HG03025 (cell line): ENCODE results near the gene PMVK.
A peak's percentile ranks its signal among the peaks of the same experiment; 100 is the strongest.

Experiments
- ATAC-seq: cut with Tn5 transposase; IDR thresholded peaks from one replicate; pipeline ENCODE4 v1.9.1; 2021; ENCODE audit warnings: mild to moderate bottlenecking, moderate library complexity; ENCODE audit not compliant: unreplicated experiment, low FRiP score

The PMVK gene

GRCh38 chr1:154951901-154952657 is 15.6 kb upstream of the PMVK start:
- ATAC-seq, result no peak

DNA sequence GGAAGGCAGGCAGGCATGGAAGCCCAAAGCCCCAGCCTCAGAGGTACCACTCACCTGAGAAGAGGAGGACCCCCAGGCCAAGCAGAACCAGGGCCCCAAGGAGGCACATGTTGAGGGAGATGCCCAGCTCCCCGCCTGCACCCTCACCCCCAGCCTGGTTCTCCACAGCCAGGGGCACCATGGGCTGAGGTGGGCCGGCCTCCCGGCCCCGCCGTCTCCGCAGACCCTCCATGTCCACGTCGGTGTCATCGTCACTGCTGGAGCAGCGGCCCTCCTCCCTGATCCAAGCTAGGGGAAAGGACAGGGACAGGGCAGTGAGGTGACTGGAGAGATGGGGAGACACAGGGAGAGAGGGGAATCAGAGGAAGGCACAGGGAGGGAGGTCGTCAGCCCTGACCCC is 11.6 kb upstream of the PMVK start:
- ATAC-seq, result no peak

DNA sequence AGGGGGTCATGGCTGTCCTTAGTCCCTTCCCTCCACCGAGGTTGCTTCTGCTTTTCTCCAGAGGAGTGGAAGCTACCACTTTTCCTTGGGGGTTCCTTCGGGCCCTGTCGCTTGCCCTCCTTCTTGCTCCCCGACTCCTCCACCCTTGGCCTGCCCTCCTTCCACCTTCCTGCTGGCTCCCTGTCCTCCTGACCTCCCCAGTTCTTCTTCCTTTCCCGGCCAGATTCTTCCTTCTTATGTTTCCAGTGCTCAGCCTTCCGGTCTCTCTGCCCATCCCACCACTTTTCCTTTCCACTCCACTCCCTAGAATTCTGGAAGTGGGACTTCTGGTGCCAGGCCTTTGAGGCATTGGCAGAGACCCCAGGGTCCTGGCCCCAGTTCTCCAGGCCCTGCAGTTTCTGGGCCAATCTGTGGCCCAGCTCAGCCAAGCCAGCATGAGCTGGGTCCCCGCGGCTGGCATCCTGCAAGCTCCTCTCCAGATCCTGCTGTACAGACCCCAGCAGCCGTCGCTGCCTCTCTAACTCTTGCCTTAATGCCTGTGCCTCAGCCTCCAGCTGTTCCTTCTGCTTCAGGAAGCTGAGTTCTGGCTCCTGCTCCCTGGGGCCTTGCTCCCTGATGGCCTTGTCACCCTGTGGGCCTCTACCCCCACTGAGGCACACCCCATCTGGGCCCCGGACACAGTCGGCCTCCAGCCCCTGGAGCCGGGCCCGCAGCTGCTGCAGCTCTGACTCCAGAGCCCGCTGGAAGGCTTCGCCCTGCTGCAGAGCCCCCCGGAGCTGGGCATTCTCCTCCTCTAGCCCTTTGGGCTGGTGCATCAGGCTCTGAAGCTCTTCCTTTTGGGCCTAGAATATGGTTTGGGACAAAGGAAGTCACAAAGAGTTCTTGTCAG is 9.7 kb upstream of the PMVK start:
- no peak for ATAC-seq

DNA sequence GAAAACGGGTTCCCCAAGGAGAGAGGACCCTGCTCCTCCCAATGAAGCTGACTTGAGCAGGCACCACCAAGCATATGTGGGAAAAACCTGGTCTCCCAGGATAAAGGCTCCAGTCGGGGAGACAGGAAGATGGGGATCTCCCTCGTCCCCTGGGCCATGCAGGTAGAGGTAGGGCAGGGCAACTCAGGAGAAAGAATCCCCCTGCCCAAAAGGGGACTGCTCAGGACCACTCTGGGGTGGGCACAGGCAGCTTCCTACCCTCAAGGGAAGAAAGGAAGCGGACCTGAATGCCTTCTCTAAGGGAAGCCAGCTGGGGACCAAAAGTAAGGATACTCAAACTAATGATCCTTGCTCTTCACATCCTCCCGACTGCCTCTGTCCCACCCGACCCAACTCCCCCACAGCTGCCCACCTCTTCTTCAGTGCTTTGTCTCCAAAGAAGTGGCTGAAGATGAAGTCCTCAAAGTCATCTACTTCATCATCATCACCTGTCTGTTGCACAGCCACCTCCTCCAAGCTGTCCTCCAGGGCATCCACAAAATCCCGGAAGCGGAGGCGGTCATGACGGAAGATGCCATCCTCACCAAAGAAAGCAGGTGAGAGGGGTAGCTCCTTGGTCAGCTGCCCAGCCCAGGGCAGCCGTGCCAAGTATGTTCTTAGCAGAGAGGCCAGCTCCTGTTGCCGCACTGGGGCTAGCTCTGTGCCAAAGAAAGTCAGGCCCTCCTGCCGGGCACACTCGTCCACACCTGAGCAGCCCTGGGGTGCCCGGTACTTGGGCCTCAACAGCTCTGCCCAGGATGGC is 8.8 kb upstream of the PMVK start:
- ATAC-seq, result no peak

DNA sequence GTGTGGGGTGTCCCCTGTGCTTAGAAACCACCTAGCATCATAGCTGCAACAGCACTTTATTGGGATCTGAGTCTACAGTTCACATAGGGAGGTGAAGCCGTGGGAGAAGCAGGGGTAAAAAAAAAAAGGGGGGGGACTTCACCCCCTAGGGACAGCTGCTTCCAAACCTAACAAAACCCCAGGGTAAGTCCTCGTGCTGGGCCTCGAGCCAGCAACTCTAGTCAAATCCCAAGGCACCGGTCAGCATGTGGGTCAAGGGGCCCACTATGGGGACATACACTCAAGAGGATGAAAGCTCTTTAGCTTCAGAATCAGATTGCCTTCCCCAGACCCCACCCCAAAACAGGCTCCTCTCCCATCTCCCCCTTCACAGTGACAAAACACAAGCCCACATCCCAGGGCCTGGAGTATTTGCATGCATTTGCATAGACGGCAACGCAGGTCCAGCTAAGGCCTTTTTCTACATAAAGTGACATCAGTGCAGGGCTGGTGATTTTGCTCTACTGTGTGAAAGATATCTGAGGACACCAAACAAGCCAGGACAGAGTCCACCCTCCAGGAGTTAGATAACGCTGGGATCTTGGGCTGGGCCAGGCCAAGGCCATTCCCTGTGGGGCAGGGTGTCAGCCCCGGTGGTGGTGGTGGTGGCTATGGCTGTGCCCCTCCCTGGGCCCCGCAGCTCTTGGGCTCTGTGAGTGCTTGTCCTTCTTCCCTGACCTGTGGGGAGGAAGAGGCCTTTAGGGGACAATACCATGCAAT is 8.1 kb upstream of the PMVK start:
- ATAC-seq, result no peak

DNA sequence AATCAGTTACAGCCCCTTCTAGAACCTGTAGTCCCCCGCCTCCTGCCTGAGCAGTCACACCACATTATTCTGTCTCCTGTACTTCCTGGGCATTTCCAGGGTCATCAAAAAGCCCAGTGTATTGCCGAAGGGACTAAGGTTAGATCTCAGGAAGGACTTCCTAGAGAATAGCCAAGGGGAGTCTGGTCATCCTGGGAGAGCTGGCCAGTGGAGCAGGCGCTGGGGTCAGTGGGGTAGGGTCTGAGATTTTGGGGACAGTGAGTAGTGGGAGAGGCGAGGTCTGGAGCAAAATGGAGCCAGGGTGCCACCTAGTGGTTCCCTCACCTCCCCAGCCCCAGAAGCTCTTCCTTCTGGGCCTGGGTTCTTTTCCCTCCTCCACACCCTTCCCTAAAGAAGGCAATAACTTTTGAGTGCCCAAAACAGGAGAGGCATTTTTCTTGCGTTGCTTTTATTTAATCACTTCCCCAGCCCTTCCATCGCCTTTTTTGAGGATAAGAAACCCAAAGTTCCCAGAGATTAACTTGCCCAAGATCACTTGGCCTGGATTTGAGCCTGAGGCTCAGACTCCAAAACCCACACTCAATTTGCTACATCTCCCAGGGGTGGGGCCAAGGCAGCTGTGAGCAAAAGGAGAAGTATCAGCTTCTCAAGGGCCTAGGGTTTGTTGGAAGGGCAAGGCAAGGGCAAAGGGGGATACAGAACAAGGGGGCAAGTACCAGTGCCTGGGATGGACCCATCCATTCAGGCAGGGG is 7.3 kb upstream of the PMVK start:
- ATAC-seq, result no peak

DNA sequence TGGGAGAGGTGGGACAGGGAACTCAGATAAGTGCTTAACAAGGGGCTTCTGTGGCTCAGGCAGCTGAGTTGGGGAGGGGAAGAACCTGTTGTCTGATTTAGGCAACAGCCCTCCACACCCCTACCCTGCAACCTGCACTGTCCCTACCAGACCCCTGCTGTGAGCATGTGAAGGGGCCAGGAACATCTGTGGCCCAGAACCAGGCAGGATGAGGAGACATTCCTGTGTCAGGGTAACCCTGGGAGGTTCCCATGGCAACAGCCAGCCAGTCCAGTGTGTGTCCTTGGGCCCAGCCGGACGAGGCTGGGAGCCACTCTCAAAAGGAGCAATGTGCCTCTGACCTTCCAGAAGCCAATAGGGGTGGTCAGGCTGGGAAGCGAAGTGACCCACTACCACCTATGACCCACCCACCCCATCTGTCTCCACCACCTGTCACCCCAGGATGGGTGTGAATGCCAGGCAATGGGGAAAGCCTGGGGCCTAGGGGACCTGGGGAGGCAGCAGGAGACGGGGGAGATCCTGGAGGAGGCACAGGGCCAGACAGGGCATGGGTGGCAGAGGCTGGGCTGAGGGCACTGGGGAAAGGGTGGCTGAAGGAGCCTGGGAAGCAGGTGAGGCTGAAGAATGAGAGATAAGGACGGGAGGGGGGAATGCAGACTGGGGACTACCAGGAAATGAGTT is 5.0 kb upstream of the PMVK start:
- no peak for ATAC-seq

- ATAC-seq, result no peak
These were observed 4.2 kb upstream of the PMVK start for GRCh38 chr1:154940651-154941194.

GRCh38 chr1:154940213-154940560 is 3.7 kb upstream of the PMVK start:
- ATAC-seq, result no peak

GRCh38 chr1:154938604-154939399 is 2.3 kb upstream of the PMVK start:
- ATAC-seq, result no peak

DNA sequence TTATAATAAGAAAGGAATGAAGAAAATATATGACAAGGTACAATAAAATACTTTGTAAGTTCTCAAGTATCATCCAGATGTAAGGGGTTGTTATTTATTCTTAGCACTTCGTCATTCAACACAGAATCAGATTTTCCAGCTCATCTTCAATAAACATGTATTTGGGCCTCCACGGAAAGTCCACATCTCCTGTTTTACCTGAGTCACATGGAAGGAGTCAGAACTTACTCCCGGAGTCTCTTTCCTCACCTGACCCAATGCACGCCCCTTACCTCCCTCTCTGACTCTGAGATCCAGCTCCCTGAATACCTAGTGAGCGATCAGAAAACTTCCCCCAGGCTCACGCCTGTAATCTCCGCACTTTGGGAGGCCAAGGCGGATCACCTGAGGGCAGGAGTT is 1.5 kb upstream of the PMVK start:
- no peak for ATAC-seq

DNA sequence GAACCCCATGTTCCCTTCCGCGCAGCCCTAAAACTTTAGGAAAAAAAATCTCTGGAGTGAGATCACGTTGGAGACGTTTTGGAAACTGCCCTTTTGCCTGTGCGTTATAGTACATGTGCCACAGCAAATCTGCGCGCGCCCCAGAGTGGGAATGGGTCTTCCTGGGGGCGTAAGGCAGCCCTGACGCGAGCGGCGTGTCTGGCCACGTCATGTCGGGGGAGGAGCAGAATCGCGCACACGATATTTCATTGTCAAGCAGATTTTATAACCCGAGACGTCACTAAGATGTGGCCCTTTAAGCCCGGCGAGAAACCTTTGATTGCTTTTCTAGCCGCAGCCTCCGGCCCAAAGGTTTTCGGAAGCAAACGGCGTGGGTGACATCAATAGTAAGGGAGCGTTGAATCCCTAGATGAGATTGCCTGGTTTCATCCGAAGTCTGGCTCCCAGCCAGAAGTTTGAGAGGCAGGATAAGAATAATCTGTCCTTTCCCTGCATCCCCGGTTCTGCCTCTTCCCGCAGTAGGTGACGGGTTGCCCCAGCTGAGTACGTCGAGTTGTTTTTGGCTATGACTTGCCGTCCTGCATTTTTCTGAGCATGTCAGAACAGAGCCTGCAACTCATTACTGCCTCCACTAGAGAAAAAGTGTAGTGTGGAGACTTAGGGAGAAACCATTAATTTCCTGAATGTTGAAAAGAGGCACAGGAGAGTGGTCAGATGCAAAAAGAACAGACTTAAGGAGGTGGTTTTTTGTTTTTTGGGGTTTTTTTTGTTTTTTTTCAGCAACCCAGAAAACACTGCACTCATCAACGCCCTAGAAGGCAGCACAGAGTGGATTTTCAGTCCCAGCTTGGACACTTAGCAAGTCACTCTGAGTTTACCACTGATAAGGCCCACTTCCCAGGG is 817 bp upstream of the PMVK start:
- peak; percentile 50 for ATAC-seq

DNA sequence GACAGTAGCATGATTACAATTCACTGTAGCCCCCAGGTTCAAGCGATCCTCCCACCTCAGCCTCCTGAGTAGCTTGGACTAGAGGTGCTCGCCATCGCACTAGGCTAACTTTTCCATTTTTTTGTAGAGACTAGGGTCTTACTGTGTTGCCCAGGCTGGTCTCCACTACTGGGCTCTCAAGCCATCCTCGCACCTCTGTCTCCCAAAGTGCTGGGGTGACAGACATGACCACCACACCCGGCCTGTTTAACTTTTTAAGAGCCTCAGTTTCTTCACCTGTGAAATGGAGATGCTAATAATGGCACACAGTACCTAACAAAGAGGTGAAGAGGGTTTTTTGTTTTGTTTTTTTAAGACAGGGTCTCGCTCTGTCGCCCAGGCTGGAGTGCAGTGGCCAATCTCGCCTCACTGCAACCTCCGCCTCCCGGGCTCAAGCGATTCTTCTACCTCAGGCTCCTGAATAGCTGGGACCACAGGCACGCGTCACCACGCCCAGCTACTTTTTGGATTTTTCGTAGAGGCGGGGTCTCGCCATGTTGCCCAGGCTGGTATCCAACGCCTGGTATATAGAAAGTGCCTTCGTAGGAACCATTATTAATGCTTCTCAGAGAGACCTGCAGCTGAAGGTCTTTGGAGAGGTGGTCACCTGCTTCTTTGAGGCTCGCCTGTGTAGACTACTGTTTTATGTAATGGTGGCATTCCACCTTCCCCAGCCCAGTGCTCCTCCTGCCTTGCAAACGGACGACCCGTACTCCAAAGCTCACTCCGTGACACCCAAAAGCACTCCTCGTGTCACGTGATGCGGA is 567 bp downstream of the PMVK start:
- no peak for ATAC-seq

GRCh38 chr1:154934358-154934948 is 2.1 kb downstream of the PMVK start:
- ATAC-seq, result no peak

- no peak for ATAC-seq
These were observed 4.5 kb downstream of the PMVK start for GRCh38 chr1:154931940-154932487.

DNA sequence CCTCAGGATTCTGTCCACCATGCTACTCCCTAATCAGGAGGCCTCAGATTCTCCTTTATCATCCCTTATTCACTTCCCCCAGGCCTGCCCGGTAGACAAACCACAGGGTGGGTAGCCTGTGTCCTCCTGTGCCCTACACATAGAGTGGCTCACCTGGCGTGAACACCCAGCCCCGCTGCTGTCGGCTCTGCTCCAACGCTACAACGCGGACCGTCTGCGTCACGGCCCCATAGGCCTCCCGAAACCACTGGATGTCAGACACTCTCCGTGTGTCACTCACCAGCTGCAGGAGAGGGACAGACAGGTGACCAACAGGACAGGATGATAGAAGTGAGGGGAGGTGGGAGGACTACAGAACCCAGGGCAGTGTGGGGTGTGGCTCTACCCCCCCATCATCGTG is 10.3 kb downstream of the PMVK start:
- no peak for ATAC-seq
